Retinal pigment epithelial cell (primary cell): Measurements from ENCODE around the gene EARS2.

Source experiments
- DNase-seq: peaks from one replicate; pipeline ENCODE4 v3.0.0-alpha.2; 2010; ENCODE audit warnings: low read depth
- H3K4me3 ChIP-seq: 2 replicates; pipeline ENCODE4 v1.5.1; 2011; ENCODE audit warnings: mild to moderate bottlenecking, low read length, control low read depth, moderate library complexity
- TF ChIP-seq, protein P1 (sequence below): conservative IDR thresholded peaks from 2 replicates; pipeline ENCODE4 v1.5.1; 2011; ENCODE audit warnings: low read depth, low read length, control low read depth, inconsistent platforms

The EARS2 gene

DNA sequence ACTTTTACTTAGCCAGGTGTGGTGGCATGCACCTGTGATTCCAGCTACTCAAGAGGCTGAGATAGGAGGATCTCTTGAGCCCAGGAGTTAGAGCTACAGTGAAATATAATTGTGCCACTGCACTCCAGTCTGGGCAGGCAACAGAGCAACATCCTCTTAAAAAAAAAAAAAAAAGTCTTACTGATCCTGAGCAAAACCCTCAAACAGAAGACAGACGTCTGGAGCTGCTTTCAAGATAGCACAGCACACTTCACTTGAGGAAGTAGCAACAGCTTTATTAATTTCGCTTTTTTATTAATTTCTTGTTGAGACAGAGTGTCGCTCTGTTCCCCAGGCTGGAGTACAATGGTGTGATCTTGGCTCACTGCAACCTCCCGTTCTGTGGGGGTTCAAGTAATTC, 36.6 kb downstream of the EARS2 start:
- DNase-seq = no peak
- H3K4me3 ChIP-seq = no peak overlapping the region

DNA sequence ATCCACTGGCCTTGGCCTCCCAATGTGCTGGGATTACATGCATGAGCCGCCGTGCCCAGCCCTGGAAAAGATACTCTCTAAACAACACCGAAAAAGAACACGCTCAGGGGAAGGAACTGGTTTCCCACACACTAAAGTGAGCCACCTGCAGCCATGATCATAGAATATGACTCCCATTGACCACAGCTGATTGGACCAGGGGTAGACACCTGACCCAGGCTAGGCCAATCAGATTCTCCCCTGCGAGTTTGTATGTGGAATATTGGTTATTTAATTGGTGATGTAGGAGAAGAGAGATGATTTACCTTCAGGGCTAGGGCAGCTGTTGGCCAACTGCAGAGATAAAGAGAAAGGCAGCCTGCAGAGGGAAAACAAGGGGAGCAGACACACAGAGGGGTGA, 37.9 kb downstream of the EARS2 start:
- TF ChIP-seq, protein P1, sequence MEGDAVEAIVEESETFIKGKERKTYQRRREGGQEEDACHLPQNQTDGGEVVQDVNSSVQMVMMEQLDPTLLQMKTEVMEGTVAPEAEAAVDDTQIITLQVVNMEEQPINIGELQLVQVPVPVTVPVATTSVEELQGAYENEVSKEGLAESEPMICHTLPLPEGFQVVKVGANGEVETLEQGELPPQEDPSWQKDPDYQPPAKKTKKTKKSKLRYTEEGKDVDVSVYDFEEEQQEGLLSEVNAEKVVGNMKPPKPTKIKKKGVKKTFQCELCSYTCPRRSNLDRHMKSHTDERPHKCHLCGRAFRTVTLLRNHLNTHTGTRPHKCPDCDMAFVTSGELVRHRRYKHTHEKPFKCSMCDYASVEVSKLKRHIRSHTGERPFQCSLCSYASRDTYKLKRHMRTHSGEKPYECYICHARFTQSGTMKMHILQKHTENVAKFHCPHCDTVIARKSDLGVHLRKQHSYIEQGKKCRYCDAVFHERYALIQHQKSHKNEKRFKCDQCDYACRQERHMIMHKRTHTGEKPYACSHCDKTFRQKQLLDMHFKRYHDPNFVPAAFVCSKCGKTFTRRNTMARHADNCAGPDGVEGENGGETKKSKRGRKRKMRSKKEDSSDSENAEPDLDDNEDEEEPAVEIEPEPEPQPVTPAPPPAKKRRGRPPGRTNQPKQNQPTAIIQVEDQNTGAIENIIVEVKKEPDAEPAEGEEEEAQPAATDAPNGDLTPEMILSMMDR = no peak

More for the DNA sequence above, 36.6 kb downstream of the EARS2 start:
- TF ChIP-seq, protein P1 = no peak

DNA sequence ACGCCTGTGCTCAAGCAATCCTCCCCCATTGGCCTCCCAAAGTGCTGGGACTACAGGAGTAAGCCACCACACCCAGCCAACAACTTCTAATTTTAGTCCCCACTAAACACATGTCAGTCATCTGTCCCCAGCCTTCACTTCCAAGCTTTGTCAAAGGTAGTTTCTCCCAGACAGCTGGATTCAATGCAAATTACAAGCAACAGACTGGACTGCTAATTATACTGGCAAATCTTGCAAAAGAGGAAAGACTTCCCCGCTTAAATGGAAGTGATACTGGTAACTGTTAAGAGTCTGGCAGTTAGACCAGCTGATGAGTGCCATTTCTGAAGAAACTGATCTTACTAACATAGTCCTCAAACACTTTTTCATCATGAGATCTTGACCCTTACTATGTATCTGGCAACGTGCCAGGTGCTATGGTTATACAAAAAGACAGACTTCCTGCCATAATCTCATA, 38.7 kb downstream of the EARS2 start:
- TF ChIP-seq, protein P1 = no peak
- H3K4me3 ChIP-seq = no peak overlapping the region

More for the DNA sequence above, 37.9 kb downstream of the EARS2 start:
- H3K4me3 ChIP-seq = no peak overlapping the region
- DNase-seq = no peak

DNA sequence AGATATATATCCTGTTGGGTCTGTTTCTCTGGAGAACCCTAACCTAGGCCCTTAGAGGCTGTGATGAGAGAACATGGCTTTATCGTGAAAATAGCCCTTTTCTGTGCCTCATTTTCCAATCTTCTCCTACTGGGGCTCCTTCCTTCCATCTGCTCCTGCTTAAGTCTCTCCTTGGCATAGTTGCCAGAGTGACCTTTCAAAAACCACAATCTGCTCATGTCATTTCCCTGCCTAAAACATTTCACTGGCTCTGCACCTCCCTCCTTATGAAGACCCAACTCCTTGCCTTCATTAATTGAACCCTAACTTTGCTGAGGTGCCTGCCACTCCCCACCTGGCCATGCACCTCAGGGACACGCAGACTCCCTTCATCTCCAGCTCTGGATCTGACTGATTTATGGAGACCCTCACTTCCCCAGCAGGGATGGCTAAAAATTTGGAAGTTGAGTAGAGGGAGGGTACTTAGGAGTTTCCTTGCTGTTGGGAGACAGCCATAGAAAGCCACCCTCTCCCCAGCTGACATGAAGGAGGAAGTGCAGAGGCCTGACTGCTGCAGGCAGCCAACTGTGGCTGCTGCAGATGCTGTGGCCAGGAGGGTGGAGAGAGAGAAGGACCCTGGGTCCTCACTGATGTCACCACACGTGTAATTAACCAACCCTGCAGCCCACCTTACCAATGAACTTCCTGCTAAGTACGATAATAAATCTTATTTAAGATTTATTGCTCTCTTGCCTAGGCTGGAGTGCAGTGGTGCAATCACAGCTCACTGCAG, 40.6 kb downstream of the EARS2 start:
- TF ChIP-seq, protein P1 = no peak
- H3K4me3 ChIP-seq = no peak overlapping the region
- no peak for DNase-seq

More for the DNA sequence above, 38.7 kb downstream of the EARS2 start:
- DNase-seq = no peak

DNA sequence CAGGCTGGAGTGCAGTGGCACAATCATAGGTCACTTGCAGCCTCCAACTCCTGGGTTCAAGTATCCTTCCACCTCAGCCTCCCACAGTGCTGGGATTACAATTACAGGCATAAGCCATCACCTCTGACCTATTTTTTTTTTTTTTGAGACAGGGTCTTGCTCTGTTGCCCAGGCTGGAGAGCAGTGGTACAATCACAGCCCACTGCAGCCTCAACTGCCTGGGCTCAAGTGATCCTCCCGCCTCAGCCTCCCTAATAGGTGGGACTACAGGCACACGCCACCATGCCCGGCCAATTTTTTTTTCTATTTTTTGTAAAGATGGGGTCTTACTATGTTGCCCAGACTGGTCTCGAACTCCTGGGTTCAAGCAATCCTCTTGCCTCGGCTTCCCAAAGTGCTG, 41.3 kb downstream of the EARS2 start:
- no peak overlapping the region for H3K4me3 ChIP-seq
- no peak for DNase-seq
- TF ChIP-seq, protein P1 = no peak

DNA sequence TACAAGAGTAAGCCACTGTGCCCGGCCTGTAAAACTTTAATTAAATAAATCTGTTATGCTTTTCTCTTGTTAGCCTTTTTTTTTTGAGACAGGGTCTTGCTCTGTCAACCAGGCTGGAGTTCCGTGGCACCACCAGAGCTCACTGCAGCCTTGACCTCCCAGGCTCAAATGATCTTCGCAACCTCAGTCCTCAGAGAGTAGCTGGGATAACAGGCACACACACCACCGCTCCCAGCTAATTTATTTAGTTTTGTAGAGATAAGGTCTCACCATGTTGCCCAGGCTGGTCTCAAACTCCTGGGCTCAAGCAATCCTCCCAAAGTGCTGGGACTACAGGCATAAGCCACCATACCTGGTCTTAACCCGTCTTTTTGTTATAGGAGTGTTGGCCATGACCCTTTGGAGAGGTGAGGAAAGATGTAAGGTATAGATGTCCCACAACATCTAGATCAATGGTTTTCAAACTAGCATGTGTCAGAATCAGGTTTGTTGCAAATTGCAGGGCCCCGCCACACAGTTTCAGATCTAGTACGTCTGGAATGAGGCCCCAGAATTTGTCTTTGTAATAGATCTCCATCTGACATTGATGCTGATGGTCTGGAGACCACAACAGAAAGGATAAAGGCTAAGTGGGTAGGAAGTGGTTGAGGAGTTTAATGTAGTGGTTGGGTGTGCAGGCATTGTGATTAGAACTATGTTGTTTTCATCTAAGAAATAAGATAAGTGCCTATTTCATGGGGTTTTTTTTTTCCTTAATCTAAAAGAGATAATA, 42.6 kb downstream of the EARS2 start:
- DNase-seq = no peak
- H3K4me3 ChIP-seq = no peak overlapping the region
- TF ChIP-seq, protein P1 = no peak
